GM19240 (cell line): Measurements from ENCODE around the gene WNT10A.
"Not testable (repeated sequence)": the region's sequence is repeated elsewhere in the genome, so short reads cannot be mapped to it uniquely, and the experiment has no call there.

ENCODE experiments used
- DNase-seq: peaks from one replicate; pipeline ENCODE4 v3.0.0; 2011; ENCODE audit warnings: low spot score; ENCODE audit not compliant: insufficient read length

WNT10A gene

DNA sequence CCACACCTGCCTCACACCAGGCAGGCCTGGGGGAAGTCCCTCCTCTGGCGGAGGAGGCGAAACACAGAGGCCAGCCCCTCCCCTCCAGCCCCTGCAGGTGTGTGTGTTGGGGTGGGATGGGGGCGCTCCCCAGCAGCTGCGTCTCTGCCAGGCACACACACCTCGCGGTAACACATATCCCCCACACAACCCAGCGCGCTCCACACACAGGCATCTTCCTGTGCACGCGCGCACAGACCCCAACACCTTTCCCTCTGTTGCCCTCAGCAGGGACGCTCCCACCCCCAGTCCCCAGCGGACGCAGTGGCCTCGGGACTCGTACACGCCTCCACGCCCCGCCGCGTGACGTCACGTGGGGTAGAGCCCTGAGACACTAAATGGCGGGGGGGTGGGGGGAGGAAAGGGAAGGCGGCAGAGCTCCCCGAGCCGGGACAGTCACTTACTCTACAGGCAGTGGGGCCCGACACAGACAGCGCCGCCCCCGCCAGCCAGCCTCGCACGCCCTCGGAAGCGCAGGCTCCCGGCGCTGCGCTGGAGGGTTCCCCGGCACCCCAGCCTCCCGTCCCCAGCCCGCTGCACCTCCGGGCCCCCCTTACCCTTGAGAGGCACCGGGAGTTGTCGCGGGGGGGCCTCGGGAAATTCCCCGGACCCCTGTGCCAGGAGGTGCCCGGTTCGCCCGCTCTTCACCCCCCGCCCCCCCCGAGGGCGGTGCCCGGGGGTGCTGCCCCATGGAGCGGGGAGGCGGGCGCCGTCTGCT is at the start of gene WNT10A:
Gene WNT10A (plus strand): TSS at position 751 of the 757 bp plus-strand sequence. CDS start 144 bp downstream, outside the sequence.
- peak; percentile 84 for DNase-seq

DNA sequence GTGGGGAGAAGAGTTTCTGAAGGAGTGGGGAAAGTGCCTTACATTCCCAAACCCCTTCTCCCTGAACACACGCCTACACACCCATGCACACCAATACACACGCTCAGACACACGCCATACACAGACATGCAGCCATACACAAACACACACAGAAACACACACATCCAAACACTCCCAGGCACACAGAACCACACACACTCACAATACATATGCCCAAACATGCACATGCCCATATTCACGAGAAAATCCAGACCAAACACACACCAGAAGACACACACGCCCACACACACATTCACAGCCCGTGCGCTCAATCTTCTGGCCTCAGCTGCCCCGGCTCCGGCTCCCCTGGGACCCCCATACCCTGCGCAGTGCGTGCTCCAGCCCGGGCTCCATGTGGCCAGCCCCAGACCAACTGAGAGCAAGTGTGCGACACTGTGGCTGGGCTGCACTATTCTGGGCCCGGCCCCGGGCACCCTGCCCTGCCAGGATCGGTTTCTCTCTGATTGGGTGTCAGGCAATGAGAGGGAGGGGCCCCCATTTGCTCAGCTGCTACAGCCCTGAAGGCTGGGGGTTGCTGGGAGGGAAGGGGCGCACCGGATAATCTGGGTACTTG is 49.2 kb upstream of the WNT10A start, which contains the start of gene PRKAG3:
Gene PRKAG3 (minus strand): TSS at position 426 of the 613 bp plus-strand sequence.
- no peak for DNase-seq

DNA sequence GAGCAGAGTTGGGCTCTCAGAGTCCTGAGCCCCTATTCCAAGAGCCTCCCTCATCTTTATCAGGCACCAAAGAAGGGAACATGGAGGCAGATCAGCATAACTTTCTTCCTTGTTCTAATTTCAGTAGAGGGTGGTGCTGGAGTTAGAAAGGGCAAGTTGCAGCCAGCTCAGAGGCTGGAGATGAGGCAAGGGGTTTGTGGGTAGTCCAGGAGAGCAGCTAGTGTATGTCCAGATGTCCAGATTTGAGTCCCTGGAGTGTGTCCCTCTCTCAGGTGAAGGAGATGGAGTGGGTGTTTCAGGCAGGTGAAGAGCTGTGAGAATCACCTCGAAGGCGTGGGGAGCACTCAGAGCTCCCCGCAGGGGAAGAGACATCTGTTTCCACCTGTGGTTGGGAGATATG is 48.6 kb upstream of the WNT10A start:
- no peak for DNase-seq

DNA sequence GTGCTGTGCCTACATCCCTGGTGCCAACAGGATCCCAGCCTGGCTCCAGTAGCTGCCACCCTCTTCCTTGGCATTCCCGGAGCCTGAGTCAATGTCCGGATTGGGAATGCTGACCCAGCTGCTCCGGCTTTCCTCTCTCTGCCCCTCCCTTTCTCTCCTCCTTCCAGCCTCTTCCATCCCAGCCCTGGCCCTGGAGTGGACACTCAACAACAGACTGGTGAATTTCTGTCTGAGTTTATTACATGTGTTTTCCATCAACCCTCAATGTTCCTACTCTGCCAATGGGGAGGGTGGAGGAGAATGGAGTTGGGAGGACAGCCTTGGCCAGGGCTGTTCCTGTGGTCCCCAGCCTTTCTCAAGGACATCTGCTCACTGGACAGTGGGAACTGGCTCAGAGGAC is 48.1 kb upstream of the WNT10A start:
- DNase-seq: no peak

DNA sequence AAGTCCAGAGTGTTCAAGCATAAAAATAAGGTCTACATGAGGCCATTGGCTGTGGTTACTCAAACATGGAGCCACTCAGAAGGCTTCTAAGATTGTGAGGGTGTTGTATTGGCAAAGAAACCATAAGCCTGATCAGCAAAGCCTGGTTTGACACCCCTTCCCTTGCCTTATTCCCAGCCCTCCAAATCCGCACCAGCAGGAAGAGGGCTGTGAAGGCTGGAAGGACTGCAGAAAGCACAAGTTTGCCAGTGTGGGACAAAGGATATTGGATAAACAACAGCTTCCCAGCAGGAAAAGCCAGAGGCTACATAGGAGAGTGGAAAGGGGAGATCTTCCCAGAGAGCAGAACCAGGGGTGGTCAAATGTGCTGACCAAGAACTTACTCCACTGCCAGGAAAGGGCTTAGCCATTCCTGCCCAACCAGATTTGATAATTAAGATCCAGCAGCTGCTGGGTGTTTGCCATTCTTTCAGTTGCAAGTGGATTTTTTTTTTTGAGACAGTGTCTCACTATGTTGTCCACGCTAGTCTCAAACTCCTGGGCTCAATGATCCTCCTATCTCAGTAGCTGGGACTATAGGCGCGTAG is 47.5 kb upstream of the WNT10A start:
- DNase-seq: no peak

GRCh38 chr2:218834685-218835084 is 46.0 kb upstream of the WNT10A start:
- no peak for DNase-seq

- DNase-seq: no peak
Observed at GRCh38 chr2:218837495-218837894, 43.2 kb upstream of the WNT10A start.

- DNase-seq: no peak
Observed at GRCh38 chr2:218839430-218839829, 41.2 kb upstream of the WNT10A start.

DNA sequence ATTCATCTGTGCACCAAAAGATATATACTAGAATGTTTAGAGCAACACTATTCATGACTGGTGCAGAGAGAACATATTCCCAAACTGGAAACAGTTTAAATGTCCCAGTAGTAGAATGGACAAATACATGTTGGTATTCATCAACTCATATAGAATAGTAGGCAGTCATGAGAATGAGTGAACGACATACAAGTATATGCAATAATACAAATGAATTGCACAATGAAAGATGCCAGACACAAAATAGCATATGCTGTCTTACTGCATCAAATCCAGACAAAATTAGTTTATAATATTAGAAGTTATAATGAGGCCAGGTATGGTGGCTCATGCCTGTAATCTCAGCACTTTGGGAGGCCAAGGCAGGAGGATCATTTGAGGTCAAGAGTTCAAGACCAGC is 40.8 kb upstream of the WNT10A start:
- DNase-seq: no peak

GRCh38 chr2:218844334-218844733 is 36.3 kb upstream of the WNT10A start:
- not testable (repeated sequence) for DNase-seq

DNA sequence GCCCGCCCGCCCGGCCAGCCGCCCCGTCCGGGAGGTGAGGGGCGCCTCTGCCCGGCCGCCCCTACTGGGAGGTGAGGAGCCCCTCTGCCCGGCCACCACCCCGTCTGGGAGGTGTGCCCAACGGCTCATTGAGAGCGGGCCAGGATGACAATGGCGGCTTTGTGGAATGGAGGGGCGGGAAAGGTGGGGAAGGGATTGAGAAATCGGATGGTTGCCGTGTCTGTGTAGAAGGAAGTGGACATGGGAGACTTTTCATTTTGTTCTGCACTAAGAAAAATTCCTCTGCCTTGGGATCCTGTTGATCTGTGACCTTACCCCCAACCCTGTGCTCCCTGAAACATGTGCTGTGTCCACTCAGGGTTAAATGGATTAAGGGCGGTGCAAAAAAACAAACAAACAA is 33.7 kb upstream of the WNT10A start:
- not testable (repeated sequence) for DNase-seq

DNA sequence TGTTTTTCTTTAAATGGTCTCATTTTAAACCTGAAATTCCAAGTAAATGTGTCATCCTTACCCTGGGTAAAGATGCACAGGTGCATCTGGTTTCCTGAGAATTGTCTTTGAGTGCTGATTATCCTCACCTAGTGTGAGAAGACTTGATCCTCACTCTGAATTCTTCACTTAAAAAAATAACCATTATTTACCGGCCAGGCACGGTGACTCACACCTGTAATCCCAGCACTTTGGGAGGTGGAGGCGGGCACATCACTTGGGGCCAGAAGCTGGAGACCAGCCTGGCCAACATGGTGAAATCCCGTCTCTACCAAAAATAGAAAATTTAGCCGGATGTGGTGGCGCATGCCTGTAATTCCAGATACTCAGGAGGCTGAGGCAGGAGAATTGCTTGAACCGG is 30.9 kb upstream of the WNT10A start:
- no peak for DNase-seq

DNA sequence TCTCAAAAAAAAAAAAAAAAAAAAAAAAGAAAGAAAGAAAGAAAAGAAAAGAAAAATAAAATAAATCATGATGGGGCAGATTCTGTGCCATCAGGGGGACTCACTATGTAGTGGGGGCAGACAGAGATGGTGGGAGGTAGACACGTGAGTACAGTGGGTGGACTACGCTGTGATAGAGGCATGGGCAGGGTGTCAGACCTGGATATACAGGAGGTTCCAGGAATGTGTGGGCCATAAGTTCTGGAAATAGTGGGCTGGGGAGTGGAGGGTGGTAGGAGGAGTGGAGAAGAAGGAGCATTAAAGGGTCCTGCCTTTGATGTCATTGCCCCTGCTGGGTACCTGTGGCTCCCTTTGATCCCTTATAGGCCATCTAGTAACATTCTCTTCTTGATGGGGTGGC is 29.9 kb upstream of the WNT10A start:
- no peak for DNase-seq

DNA sequence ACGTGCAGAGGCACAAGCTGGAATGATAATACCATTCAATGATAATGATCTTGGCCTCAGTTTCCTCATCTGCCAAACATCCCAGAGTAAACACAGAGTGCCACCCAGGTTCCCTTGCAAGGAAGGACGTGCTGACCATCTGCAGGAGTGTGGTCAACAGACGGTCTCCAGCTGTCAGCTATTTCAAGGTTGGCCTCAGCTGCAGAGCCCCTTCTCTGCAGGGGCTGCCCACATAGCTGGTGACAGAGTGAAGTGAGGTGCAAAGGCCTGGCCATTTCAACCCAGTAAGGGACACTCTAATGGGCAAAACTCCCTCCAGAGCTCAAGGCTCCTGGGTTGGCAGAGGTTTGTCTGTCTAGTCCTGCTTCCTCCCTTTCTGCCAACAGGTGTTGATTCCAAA is 29.4 kb upstream of the WNT10A start:
- no peak for DNase-seq

DNA sequence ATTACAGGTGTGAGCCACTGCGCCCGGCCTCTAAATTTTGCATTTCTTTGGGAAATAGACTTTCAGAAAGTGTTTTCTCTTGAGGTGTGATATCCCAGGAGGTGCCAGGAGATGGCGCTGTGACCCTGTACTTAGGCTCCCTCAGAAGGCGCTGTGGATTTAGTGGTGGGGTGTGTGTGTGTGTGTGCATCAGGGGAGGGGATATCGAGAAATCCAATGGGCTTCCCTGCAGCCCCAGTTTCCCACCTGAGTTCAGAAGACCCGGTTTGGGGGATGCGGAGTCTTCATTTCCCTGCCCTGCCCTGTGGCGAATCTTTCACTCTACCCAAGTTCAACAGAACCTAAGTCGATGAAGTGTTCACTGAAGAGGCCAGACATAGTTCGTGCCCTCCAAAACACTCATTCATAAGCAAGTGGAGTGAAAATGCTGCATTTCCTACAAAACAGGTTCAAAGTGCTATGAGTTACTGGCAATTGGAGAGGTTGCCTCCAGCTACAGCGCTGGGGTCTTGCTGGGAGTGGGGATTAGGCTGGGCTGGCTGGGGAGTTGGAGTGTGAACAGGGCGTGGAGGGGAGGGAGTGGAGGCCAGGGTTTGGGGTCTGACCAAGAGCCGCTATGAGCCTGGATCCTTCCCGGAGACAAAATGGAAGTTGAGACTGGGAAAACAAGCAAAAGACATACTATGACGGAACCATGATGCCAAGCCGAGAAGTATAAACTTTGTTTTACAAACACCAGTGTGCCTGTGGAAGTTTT is 27.6 kb upstream of the WNT10A start:
- DNase-seq: peak; percentile 52

- no peak for DNase-seq
Observed at GRCh38 chr2:218853766-218854165, 26.9 kb upstream of the WNT10A start.

GRCh38 chr2:218854860-218855259 is 25.8 kb upstream of the WNT10A start:
- no peak for DNase-seq

GRCh38 chr2:218855305-218856166 is 25.1 kb upstream of the WNT10A start:
- DNase-seq: no peak

DNA sequence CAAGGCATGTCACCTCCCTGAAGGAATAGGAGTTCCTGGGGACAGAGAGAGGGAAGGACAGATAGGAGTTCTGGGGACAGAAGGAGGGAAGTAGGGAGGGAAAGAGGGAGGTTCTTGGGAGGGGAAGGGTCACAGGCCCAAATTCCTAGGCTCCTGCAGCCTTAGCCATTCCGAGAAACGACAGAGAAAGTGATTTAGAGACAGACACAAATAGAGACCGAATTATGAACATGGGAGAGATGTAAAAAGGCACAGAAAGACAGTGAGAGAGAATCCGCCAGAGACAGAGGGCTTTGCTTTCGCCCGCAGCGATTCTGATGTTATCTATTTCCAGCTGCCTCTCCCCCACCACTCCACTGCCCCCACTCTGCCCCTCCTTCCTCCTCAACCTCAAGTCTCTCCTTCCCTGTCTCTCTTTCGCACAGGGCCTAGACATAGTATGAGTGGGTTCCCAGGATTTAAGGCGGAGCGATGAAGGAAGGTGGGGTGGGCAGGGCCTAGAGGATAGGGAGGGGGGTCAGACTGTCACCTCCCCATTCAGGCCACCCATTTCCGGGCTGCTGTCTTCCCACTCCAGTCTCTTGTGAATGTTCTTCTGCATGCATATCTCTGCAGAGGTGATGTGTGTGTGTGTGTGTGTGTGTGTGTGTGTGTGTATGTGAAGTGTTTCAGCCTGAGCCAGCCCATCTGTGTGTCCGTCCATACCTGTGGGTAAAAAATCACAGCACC is 24.3 kb upstream of the WNT10A start:
- DNase-seq: no peak

GRCh38 chr2:218856896-218857243 is 23.8 kb upstream of the WNT10A start:
- DNase-seq: no peak
